ENCODE measurements around the gene COL18A1.

GRCh38 chr21:45442276-45442675 lies 37.3 kb downstream of the COL18A1 start:
- no peak for TF ChIP-seq CTCF (conservative IDR thresholded peaks at IDR 0.05)
- TF ChIP-seq ZFX (IDR thresholded peaks at IDR 0.05) = no peak
